K562 (cell line): Measurements from ENCODE around the gene ZDHHC14. TPM values are rescaled to one million over a fixed set of nuclear protein-coding genes. Genes with fewer than 3 reads are reported as not detected.

ENCODE experiments used
- ATAC-seq: fragments of 200-7000 bp; cut with Tn5 transposase; 3 replicates; pipeline ENCODE4 v1.9.1; 2020; ENCODE audit warnings: moderate library complexity
- BruUV-seq: library from RNA; stranded (reverse); fragments of 400-500 nt; replicated peaks from 2 replicates; lab custom pipeline; 2021; lab: Mats Ljungman, UMichigan
- CTCF ChIA-PET: fragments of 300-600 bp; formaldehyde crosslinking; extraction: SDS; loops from one replicate; lab custom pipeline; 2021; ENCODE audit warnings: low intra/inter-chr PET ratio; lab: Yijun Ruan, JAX
- POLR2A ChIA-PET: fragments of 300-600, 350-650 bp; sonication (Branson Sonifier 250); formaldehyde crosslinking; extraction: SDS; loops from one replicate; lab custom pipeline; 2021; ENCODE audit warnings: antibody characterized with exemption, inconsistent platforms; lab: Yijun Ruan, JAX
- DNase-seq, 4 experiments: peaks; one replicate each; pipeline versions ENCODE4 v3.0.0 to v3.0.0-alpha.2; 2011 to 2018; ENCODE audit warnings: low spot score in 3 of 4, mixed read lengths in 3 of 4; ENCODE audit errors: extremely low read depth in 1 of 4
- FAIRE-seq: peaks from 2 replicates; lab custom pipeline; 2011; peaks lifted over from hg19 to GRCh38; lab: Jason Lieb, UNC
- H2AFZ ChIP-seq: 2 replicates; pipeline ENCODE4 v1.6.0; 2011; ENCODE audit warnings: low read depth, low read length, control low read depth, inconsistent platforms
- H3K27ac ChIP-seq: fragments of 200-600 bp; 3 replicates; pipeline ENCODE4 v1.8.0; 2011; ENCODE audit warnings: low read depth, mild to moderate bottlenecking, control low read depth, inconsistent platforms, low read length, moderate library complexity, mixed read lengths; ENCODE audit errors: extremely low read depth
- H3K27me3 ChIP-seq, 2 experiments: fragments of 300-600 bp in 1 of 2; 2 replicates in 1 of 2; 3 replicates in 1 of 2; pipeline versions ENCODE4 v1.6.0 to v1.8.0; 2011; ENCODE audit warnings: inconsistent platforms in 2 of 2, low read length in 2 of 2, mild to moderate bottlenecking in 1 of 2, mixed read lengths in 1 of 2, moderate library complexity in 1 of 2; ENCODE audit not compliant: control insufficient read depth in 2 of 2, insufficient read depth in 2 of 2
- H3K36me3 ChIP-seq: fragments of 300-600 bp; 3 replicates; pipeline ENCODE4 v1.8.0; 2011; ENCODE audit warnings: mild to moderate bottlenecking, low read length, inconsistent platforms; ENCODE audit not compliant: control insufficient read depth, insufficient read depth
- H3K4me1 ChIP-seq, 2 experiments: fragments of 200-600 bp in 1 of 2; replicated peaks in 1 of 2; 2 replicates in 1 of 2; 3 replicates in 1 of 2; pipeline versions ENCODE4 v1.5.1 to v1.8.0; 2011; ENCODE audit warnings: inconsistent platforms in 2 of 2, low read length in 2 of 2, mild to moderate bottlenecking in 1 of 2, mixed read lengths in 1 of 2, moderate library complexity in 1 of 2; ENCODE audit not compliant: control insufficient read depth in 2 of 2, insufficient read depth in 2 of 2
- H3K4me2 ChIP-seq: 2 replicates; pipeline ENCODE4 v1.6.1; 2011; ENCODE audit warnings: low read length, control low read depth, inconsistent platforms, mixed read lengths; ENCODE audit not compliant: insufficient read depth
- H3K4me3 ChIP-seq: fragments of 200-600 bp; sonication (generic), shearing (Covaris generic); 2 replicates; pipeline ENCODE4 v1.5.1; 2016; ENCODE audit warnings: control low read depth, inconsistent platforms
- H3K79me2 ChIP-seq: fragments of 200-600 bp; 3 replicates; pipeline ENCODE4 v1.8.0; 2011; ENCODE audit warnings: low read length, inconsistent platforms; ENCODE audit not compliant: control insufficient read depth, insufficient read depth
- H3K9ac ChIP-seq, 2 experiments: 2 replicates each; pipeline versions ENCODE4 v1.6.0 to v1.6.1; 2011; ENCODE audit warnings: low read depth in 2 of 2, low read length in 2 of 2, control low read depth in 1 of 2, inconsistent platforms in 1 of 2, mild to moderate bottlenecking in 1 of 2, mixed read lengths in 1 of 2; ENCODE audit not compliant: insufficient read depth in 1 of 2
- H3K9me1 ChIP-seq: one replicate; pipeline ENCODE4 v1.6.0; 2011; ENCODE audit warnings: inconsistent platforms, mild to moderate bottlenecking, low read length, moderate library complexity; ENCODE audit not compliant: control insufficient read depth, insufficient read depth
- H3K9me3 ChIP-seq: replicated peaks from 2 replicates; pipeline ENCODE4 v1.5.1; 2011; ENCODE audit warnings: low read depth, low read length, inconsistent platforms; ENCODE audit not compliant: control insufficient read depth, insufficient read depth
- H4K20me1 ChIP-seq: replicated peaks from 2 replicates; pipeline ENCODE4 v1.6.1; 2011; ENCODE audit warnings: low read length, inconsistent platforms, mixed read lengths; ENCODE audit not compliant: control insufficient read depth, insufficient read depth
- EGR1 ChIP-seq: fragments of 450-650 bp; conservative IDR thresholded peaks from 2 replicates; pipeline ENCODE4 v1.6.1; 2017; ENCODE audit warnings: mild to moderate bottlenecking
- ELF2 ChIP-seq: fragments of 250-450 bp; sonication (Bioruptor Pico); IDR thresholded peaks from 2 replicates; pipeline ENCODE4 v1.5.0; 2021; ENCODE audit warnings: mild to moderate bottlenecking
- HDAC1 ChIP-seq, 2 experiments: fragments of 450-650 bp; IDR thresholded peaks; 2 replicates each; pipeline ENCODE4 v1.6.1; 2016 to 2017; ENCODE audit warnings: inconsistent platforms in 1 of 2, mild to moderate bottlenecking in 1 of 2, moderate library complexity in 1 of 2
- POLR2B ChIP-seq: fragments of 450-650 bp; IDR thresholded peaks from 2 replicates; pipeline ENCODE4 v1.6.1; 2018; ENCODE audit warnings: low read depth; ENCODE audit not compliant: partially characterized antibody
- SRSF9 ChIP-seq: fragments of 200-400 bp; formaldehyde crosslinking; IDR thresholded peaks from 2 replicates; pipeline ENCODE4 v1.6.1; 2017; ENCODE audit warnings: low read depth, low read length, borderline replicate concordance
- ZNF124 ChIP-seq: sonication (generic); formaldehyde crosslinking; IDR thresholded peaks from 2 replicates; pipeline ENCODE4 v1.8.1; 2022; ENCODE audit warnings: missing genetic modification reagents
- ZNF707 ChIP-seq: fragments of 250-450 bp; sonication (Bioruptor Pico); conservative IDR thresholded peaks from 2 replicates; pipeline ENCODE4 v1.8.0; 2022; ENCODE audit warnings: inconsistent platforms, mild to moderate bottlenecking, moderate library complexity
- WGBS: fragments of 100-300 bp; shearing (Covaris generic); methylation state at CpG from one replicate; pipeline ENCODE4 v1.1.6; 2016; ENCODE audit warnings: low coverage, mixed read lengths; ENCODE audit not compliant: insufficient coverage; ENCODE audit errors: missing lambda C conversion rate; 5-methylcytosine and 5-hydroxymethylcytosine counted together
- in situ Hi-C: fragments of 300-500 bp; cut with MboI; formaldehyde crosslinking; loops from 4 replicates; pipeline ENCODE4 v1.15.0; 2018; ENCODE audit warnings: inconsistent platforms, mixed read lengths
- intact Hi-C: fragments of 100-400 bp; cut with micrococcal nuclease; formaldehyde crosslinking; loops from 2 replicates; pipeline ENCODE4 v1.14.2; 2022
- polyA plus RNA-seq, 8 experiments: library from polyadenylated mRNA; depleted of rRNA in 4 of 8; stranded (reverse) in 5 of 8; unstranded in 3 of 8; fragments of >200 nt; fragmentation: Nextera tagmentation in 2 of 8; fragmentation: Illumina TruSeq in 1 of 8; extraction: Ambion mirVana in 2 of 8; extraction: Trizol in 1 of 8; gene quantifications; 2 replicates each; pipeline versions ENCODE4 v1.2.1 to v1.2.3, GENCODE V29; 2011 to 2014; ENCODE audit warnings: inconsistent platforms in 1 of 8, missing spikeins in 1 of 8
- total RNA-seq, 7 experiments: library from RNA; depleted of rRNA in 6 of 7; stranded (reverse); fragments of >200 nt in 6 of 7; fragmentation: Illumina TruSeq in 2 of 7; extraction: Trizol in 2 of 7; gene quantifications; 2 replicates each; pipeline versions ENCODE4 v1.2.1 to v1.2.3, GENCODE V29; 2011 to 2021; ENCODE audit warnings: low replicate concordance in 1 of 7
- TF ChIP-seq, protein P1 (sequence below): sonication (generic); formaldehyde crosslinking; IDR thresholded peaks from 2 replicates; pipeline ENCODE4 v1.8.0; 2022; ENCODE audit warnings: mild to moderate bottlenecking, missing genetic modification reagents
- TF ChIP-seq, protein P2 (sequence below): fragments of 150-350 bp; IDR thresholded peaks from 2 replicates; pipeline ENCODE4 v1.6.1; 2014; ENCODE audit warnings: low read depth, mild to moderate bottlenecking, low read length, borderline replicate concordance
- TF ChIP-seq, protein P3 (sequence below), 2 experiments: fragments of 200-800 bp in 1 of 2; sonication (Bioruptor generic) in 1 of 2; sonication (generic) in 1 of 2; formaldehyde crosslinking in 1 of 2; IDR thresholded peaks in 1 of 2; conservative IDR thresholded peaks in 1 of 2; 2 replicates each; pipeline versions ENCODE4 v1.5.0 to v1.6.1; 2016 to 2020; ENCODE audit warnings: missing compliant biosample characterization in 1 of 2, missing genetic modification characterization in 1 of 2, missing genetic modification reagents in 1 of 2
- TF ChIP-seq, protein P4 (sequence below): fragments of 450-650 bp; formaldehyde crosslinking; conservative IDR thresholded peaks from 2 replicates; pipeline ENCODE4 v1.4.0; 2022; ENCODE audit warnings: mild to moderate bottlenecking, missing genetic modification characterization

Gene ZDHHC14
- total and polyA plus RNA-seq, 9 of the 15 experiments (the other 6 are each of a cell fraction or from before 2014, with no cell fraction given) = 0.92 to 23.1 (median 13.8) TPM

DNA sequence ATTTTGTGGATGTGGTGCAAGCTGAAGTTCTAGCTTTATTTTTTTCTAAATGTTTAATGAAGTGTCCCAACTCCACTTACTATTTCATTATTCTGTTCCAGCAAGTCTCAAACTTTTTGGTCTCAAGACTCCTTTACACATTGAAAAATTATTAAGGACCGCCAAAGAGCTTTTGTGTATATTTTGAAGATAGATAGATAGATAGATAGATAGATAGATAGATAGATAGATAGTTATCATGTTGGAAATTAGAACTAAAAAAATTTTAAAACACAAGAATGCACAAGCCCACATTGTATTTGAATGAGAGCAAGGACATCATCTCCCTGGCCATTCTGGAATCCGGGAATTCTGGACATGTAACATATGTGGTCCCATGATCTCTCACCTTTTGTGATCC lies 260.8 kb downstream of the ZDHHC14 start (continued):
- TF ChIP-seq, protein P1, sequence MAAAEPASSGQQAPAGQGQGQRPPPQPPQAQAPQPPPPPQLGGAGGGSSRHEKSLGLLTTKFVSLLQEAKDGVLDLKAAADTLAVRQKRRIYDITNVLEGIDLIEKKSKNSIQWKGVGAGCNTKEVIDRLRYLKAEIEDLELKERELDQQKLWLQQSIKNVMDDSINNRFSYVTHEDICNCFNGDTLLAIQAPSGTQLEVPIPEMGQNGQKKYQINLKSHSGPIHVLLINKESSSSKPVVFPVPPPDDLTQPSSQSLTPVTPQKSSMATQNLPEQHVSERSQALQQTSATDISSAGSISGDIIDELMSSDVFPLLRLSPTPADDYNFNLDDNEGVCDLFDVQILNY (CRISPR knock-in tag) = no peak
- TF ChIP-seq SRSF9 (no peak), ELF2 (no peak)
- TF ChIP-seq, all 486 proteins: peak for 2

DNA sequence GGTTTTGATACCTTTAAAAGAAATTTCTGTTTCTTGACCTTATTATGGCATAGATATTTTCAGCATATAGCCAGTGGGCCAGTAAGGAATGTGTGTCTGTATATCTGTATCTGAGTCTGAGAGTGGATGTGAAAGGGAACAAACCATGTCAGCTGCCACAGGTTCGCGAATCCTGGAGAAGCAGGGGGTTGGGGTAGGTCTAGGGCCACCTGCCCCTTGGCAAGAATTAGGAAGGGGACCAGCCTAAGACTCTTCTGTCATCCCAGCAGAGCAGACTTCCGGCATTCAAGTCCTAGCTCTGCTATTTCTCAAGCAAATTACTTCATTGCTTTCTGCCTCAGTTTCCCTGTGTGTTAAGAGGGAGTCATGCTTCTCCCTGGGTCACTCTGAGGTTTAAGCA lies 261.7 kb downstream of the ZDHHC14 start:
- ChIA-PET POLR2A (interaction anchor here (0.6 kb wide), 1 partner anchor 56 kb away, joined by 4 read pairs; no protein-coding TSS in a partner anchor), CTCF (no interaction called here)
- in situ Hi-C loops = no loop called here
- Histone ChIP-seq H3K27ac (no peak overlapping the region), H3K27me3 (no peaks in the 10 kb centered on the region), H3K4me1 (peaks cover 0 to 12% of the 10 kb centered on the region in 2 experiments; a peak in 2 of 5 replicates), H3K79me2 (no peaks in the 10 kb centered on the region), H3K9me1 (no peaks in the 10 kb centered on the region), H3K36me3 (peaks cover 4% of the 10 kb centered on the region; the same call in 2 of the 3 replicates), H2AFZ (no peak overlapping the region), H4K20me1 (no peaks in the 10 kb centered on the region), H3K4me2 (no peak overlapping the region), H3K9ac (no peak overlapping the region), H3K4me3 (no peak overlapping the region), H3K9me3 (no peaks in the 10 kb centered on the region)
- no peak for ATAC-seq
- no peak for FAIRE-seq
- no TSS peak for BruUV-seq
- 84% methylated on average over 3 of the region's 3 CpGs for WGBS
- DNase-seq = no peak
- TF ChIP-seq, protein P2, sequence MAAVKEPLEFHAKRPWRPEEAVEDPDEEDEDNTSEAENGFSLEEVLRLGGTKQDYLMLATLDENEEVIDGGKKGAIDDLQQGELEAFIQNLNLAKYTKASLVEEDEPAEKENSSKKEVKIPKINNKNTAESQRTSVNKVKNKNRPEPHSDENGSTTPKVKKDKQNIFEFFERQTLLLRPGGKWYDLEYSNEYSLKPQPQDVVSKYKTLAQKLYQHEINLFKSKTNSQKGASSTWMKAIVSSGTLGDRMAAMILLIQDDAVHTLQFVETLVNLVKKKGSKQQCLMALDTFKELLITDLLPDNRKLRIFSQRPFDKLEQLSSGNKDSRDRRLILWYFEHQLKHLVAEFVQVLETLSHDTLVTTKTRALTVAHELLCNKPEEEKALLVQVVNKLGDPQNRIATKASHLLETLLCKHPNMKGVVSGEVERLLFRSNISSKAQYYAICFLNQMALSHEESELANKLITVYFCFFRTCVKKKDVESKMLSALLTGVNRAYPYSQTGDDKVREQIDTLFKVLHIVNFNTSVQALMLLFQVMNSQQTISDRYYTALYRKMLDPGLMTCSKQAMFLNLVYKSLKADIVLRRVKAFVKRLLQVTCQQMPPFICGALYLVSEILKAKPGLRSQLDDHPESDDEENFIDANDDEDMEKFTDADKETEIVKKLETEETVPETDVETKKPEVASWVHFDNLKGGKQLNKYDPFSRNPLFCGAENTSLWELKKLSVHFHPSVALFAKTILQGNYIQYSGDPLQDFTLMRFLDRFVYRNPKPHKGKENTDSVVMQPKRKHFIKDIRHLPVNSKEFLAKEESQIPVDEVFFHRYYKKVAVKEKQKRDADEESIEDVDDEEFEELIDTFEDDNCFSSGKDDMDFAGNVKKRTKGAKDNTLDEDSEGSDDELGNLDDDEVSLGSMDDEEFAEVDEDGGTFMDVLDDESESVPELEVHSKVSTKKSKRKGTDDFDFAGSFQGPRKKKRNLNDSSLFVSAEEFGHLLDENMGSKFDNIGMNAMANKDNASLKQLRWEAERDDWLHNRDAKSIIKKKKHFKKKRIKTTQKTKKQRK = no peak
- TF ChIP-seq, protein P3, sequence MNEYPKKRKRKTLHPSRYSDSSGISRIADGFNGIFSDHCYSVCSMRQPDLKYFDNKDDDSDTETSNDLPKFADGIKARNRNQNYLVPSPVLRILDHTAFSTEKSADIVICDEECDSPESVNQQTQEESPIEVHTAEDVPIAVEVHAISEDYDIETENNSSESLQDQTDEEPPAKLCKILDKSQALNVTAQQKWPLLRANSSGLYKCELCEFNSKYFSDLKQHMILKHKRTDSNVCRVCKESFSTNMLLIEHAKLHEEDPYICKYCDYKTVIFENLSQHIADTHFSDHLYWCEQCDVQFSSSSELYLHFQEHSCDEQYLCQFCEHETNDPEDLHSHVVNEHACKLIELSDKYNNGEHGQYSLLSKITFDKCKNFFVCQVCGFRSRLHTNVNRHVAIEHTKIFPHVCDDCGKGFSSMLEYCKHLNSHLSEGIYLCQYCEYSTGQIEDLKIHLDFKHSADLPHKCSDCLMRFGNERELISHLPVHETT (CRISPR knock-in tag; conservative IDR thresholded peaks at IDR 0.05 in 1 of 2, IDR thresholded peaks at IDR 0.05 in 1 of 2) = no peak
- no peak for TF ChIP-seq ZNF124 (CRISPR knock-in tag)
- no peak for TF ChIP-seq HDAC1 (IDR thresholded peaks at IDR 0.05)
- TF ChIP-seq POLR2B = no peak
- TF ChIP-seq, protein P4, sequence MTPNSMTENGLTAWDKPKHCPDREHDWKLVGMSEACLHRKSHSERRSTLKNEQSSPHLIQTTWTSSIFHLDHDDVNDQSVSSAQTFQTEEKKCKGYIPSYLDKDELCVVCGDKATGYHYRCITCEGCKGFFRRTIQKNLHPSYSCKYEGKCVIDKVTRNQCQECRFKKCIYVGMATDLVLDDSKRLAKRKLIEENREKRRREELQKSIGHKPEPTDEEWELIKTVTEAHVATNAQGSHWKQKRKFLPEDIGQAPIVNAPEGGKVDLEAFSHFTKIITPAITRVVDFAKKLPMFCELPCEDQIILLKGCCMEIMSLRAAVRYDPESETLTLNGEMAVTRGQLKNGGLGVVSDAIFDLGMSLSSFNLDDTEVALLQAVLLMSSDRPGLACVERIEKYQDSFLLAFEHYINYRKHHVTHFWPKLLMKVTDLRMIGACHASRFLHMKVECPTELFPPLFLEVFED = no peak
- no peak for TF ChIP-seq EGR1
- TF ChIP-seq ZNF707 (CRISPR knock-in tag) = no peak
- intact Hi-C loops = no loop called here
